Left cardiac atrium (tissue), 4 donors: ENCODE results near the gene TEF. TPM values are rescaled to one million over a fixed set of nuclear protein-coding genes. Genes with fewer than 3 reads are reported as not detected.
A peak's percentile ranks its signal among the peaks of the same experiment; 100 is the strongest.
"Not testable (repeated sequence)": the region's sequence is repeated elsewhere in the genome, so short reads cannot be mapped to it uniquely, and the experiment has no call there.

ENCODE experiments used
- ATAC-seq, 2 donors: fragments of 200-7000 bp; cut with Tn5 transposase; one replicate each; pipeline ENCODE4 v1.9.1; 2020; ENCODE audit warnings: mild to moderate bottlenecking in 2 of 2, moderate library complexity in 2 of 2
- DNase-seq: peaks from one replicate; pipeline ENCODE4 v3.0.0-alpha.2; 2020
- intact Hi-C, 2 donors: fragments of 100-400 bp; cut with DNase I; formaldehyde crosslinking; loops; one replicate each; pipeline versions ENCODE4 v1.14.1 to v1.15.1; 2022 to 2023
- total RNA-seq, 2 donors: library from RNA; stranded (reverse); fragmentation: NEBNext Ultra II Directional; extraction: Animal tissue kit (Norgen Biotek cat#: 25700); gene quantifications; one replicate each; pipeline ENCODE4 v1.2.1, GENCODE V29; 2021
- donor health status: DM: no; HTN: yes; CAD: no.
- donor health status: DM: no; HTN: yes; CAD: no; lungs with severe emphysema.
- donor health status: DM: yes; HTN: yes; CAD: no.
- donor health status: Dilated cardiomyopathy.

Gene TEF
- total RNA-seq, 2 donors from 2014 or later = 14.0 to 24.5 TPM

DNA sequence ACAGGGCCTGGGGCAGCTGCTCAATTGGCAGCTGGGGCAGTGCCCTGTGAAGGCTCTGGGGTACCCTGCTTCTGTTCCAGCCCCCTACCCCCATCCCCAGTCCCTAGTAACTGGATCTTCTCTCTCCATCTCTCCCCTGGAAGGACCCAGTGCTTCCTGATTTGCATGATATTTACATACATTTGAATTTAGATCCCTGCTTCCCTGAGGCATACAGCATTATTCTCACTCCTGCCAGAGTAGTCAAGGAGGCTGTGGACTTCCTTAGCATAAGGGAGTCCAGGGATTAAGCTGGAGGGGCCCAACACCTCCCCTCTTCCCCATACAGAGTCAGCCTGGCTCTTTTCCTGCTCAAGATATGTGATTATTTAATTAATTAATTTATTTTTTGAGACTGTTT, 24.7 kb downstream of the TEF start:
- no peak for ATAC-seq
- DNase-seq = no peak
- intact Hi-C loops = loop anchor here in 1 of 2 donors (5.0 kb wide), 1 partner anchor 111 kb away; no protein-coding TSS in a partner anchor

DNA sequence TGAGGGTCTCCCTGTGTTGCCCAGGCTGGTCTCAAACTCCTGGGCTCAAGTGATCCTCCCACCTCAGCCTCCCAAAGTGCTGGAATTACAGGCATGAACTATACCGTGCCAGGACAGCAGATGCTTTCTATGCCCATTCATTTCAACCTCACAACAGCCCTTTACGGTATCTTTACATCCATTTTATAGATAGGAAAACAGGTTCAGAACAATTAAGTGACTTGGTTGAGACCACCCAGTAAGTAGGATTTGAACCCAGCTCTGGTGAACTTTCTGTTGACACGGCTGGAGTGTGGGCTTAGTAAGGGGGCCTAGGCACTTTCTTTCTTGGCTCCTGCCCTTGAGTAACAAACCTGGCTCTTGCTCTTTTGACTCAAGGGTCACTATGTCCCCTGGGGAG, 25.7 kb downstream of the TEF start:
- no peak for DNase-seq
- intact Hi-C loops = loop anchor here in 1 of 2 donors (5.0 kb wide), 1 partner anchor 110 kb away; no protein-coding TSS in a partner anchor
- no peak for ATAC-seq

DNA sequence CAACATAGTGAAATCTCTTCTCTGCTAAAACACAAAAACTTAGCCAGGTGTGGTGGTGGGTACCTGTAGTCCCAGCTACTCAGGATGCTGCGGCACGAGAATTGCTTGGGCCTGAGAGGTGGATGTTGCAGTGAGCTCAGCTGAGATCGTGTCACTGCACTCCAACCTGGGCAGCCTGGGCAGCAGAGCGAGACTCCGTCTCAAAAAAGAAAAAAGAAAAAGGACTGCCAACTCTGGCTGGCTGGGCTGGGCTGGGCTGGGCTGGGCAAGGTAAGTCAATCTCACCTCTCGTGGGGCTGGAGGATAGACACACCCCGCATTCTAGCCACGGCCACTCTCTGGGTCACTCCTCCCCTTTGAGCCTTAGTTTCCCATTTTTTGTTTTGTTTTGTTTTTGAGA, 26.9 kb downstream of the TEF start:
- ATAC-seq = no peak

DNA sequence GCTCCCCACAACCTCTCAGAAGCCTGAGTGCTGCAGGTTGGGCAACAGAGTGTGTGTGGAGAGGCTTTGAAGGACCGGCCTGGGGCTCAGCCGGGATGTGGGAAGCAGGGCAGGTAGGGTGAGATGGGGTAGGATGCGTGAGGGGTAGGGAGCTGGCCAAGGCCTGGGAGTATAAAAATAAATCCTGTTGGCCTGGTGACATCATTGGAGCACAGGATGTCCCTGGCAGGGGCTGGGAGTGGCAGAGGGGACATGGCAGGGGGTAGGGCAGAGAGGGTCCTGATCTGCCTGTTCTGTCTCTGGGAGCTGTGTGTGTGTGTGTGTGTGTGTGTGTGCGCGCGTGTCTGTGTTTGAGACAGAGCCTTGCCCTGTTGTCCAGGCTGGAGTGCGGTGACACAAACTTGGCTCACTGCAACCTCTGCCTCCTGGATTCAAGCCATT, 28.6 kb downstream of the TEF start:
- intact Hi-C loops = no loop called here
- ATAC-seq (peak; percentile 40 to 50), DNase-seq (peak; percentile 67)

More for the DNA sequence above, 26.9 kb downstream of the TEF start:
- no peak for DNase-seq
- intact Hi-C loops = loop anchor here in 1 of 2 donors (5.0 kb wide), 1 partner anchor 109 kb away; no protein-coding TSS in a partner anchor

DNA sequence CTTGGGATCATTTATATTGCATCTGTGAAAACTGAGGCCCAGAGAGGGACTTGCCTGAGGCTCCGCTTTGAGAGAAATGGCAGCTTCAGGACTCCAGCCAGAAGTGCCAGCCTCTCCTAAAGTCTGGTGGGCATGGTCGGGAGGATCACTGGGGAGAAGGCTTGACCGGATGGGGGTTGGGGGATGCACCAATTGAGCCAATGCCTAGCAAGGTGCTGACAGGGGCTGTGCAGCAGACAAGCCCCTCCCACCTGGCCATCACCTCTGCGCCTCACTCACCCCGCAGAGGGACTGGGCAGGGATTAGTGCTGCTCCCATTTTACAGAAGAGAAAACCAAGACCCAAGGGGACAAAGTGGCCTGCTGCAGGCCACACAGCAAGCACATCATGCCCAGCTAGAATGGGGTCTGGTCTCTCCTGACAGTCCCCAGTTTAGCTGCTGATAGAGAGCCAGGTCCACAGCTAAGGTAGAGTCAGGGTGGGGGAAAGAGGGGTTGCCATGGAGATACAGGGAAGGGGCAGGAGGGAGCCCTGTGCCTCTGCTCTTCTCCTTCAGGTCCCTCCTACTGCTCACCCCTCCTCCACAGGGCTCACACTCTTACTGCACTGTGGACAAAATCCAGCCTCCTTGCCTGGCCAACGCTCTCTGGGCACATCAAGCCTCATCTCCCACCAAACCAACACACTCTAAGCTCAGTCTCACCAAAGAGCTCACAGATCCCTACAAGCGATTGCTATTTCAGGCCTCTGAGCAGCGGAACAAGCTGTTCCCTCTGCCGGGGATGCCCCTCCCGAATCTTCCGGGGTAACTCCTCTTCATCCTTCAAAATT, 29.5 kb downstream of the TEF start:
- no peak for DNase-seq
- peak; percentile 16 to 18 for ATAC-seq
- intact Hi-C loops = no loop called here

DNA sequence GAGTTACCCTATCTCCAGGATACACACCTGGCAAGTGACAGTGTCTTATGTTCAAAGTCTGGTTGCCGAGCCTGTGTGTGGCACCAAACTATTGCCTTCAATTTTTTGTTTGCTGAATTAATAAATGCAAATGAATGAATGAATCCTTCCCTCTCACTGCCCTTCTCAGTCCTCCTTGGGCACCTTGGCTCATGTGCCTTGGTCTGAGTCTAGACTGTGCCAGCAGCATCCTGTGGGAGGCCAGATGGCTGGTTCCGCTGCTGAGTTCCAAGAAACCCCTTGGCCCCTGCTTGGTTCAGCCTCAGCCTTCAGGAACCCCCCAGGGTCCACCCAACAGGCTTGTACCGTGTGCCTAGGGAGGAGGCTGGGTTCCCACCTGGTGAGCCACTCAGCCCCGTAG, 33.8 kb downstream of the TEF start:
- intact Hi-C loops = no loop called here
- DNase-seq (no peak), ATAC-seq (no peak)

DNA sequence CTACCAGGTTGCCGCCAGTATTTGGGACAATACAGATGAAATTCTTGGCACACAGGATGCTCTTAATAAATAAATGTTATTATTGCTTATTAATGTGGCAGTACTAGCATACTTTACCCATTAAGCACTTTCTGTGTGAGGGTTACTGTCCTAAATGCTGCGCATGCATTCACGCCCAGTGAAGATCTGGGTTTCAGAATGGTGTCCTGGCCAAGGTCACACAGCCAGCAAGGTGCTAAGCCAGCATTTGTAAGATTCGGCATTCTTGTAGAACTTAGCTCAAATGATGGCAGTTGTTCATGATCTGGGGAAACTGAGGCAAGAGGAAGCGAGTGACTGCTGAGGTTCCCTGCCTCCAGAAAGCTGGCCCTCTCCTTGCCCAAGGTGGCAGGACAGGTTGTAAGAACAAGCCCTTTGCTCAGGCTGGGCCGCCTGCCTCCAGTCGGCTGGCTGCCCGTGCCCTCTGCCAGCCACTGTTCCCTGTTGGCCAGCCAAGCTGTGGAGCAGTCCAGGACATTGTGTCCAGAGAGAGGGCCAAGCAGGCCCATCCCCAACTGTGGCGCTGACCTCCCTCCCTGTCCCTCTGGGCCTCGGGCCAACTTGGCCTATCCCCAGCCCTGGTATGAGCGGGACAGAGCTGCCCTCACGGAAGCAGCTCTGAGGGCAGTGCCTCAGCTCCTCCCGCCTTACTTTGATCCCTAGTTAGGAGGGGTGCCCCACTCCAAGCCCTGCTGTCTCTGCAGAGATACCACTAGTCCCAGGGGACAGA, 36.1 kb downstream of the TEF start:
- intact Hi-C loops = loop anchor here in 1 of 2 donors (2.0 kb wide), 1 partner anchor 27 kb away; no protein-coding TSS in a partner anchor
- DNase-seq (peak; percentile 91), ATAC-seq (peak; percentile 67 to 83)

DNA sequence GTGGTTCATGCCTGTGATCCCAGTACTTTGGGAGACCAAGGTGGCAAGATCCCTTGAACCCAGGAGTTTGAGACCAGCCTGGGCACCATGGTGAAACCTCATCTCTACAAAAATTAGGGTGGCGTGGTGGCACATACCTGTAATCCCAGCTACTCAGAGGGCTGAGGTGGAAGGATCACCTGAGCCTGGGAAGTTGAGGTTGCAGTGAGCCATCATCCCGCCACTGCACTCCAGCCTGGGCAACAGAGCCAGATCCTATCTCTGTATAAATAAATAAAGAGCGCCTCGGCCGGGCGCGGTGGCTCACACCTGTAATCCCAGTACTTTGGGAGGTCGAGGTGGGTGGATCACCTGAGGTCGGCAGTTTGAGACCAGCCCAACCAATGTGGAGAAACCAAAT, 37.0 kb downstream of the TEF start:
- ATAC-seq (no peak), DNase-seq (no peak)
- intact Hi-C loops = loop anchor here in 1 of 2 donors (2.0 kb wide), 1 partner anchor 26 kb away; no protein-coding TSS in a partner anchor

DNA sequence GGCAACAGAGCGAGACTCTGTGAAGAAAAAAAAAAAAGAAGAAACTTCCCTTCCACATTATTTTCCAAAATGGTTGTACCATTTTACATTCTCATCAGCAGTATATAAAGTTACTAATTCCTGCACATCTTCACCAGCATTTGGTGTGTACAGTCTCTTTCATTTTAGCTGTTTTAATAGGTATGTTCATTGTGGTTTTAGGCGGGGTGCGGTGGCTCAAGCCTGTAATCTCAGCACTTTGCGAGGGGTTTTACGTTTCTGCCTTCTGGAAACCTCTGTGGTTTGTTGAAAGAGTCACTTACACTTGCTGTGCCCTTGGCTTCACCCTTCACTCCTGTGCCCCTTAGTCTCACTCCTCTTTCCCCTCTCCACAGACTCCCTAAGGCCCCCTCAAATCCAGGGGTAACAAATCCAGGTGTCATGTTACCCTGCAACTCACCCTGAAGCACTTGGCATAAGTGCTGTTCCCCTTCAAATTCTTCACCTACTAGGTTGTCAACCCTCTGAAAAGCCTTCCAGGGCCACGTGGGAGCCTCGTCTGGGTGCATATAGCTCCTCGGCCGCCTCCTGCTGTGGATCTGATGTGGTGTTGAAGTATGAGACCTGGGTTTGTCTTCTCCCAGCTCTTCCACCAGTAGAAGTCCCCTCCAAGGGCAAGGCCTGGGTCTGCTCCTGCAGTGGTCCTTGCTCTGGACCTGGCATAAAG, 44.1 kb downstream of the TEF start:
- intact Hi-C loops = no loop called here
- DNase-seq = no peak
- ATAC-seq = no peak

DNA sequence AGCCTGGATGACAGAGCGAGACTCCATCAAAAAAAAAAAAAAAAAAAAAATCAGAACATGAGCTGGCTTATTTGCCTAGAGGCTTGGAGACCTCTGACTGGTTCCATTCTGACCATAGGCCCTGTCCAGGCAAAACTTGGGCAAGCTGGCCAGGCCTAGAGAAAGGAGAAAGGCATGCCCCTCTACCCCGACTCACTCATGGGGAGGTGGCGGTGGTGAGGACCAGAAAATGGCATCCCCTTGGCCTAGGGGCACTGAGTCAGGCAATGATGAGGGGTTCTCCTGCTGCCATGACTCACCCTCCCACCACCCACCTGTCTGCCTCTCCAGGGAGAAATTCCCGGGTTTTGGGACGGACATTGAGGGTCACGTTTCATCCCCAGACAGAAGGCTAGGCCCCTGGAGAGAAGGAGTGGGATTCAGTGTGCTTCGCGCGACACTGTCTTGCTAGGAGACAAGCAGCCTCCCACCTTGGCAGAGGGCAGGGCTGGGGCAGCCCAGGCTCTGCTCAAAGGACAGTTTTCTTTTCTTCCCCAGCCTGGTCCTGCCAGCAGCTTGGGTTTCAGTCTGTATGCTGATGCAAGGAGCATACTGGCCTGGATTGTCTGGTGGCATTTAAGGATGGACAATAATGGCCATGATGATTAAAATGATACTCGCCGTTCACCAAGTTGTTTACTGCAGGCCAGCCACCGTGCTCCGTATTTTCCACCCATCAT, 47.6 kb downstream of the TEF start:
- intact Hi-C loops = no loop called here
- no peak for ATAC-seq
- DNase-seq = no peak

DNA sequence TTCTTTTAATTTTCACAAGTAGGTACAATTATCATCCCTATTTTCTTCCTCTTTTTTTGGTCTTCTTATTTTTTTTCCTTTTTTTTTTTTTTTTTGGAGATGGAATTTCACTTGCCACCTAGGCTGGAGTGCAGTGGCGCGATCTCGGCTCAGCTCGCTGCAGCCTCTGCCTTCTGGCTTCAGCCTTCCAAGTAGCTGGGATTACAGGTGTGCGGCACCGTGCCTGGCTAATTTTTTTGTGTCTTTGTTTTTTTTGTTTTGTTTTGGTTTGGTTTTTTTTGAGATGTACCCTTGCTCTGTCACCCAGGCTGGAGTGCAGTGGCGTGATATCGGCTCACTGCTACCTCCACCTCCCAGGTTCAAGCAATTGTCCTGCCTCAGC, 48.2 kb downstream of the TEF start:
- intact Hi-C loops = no loop called here
- DNase-seq (no peak), ATAC-seq (no peak)

DNA sequence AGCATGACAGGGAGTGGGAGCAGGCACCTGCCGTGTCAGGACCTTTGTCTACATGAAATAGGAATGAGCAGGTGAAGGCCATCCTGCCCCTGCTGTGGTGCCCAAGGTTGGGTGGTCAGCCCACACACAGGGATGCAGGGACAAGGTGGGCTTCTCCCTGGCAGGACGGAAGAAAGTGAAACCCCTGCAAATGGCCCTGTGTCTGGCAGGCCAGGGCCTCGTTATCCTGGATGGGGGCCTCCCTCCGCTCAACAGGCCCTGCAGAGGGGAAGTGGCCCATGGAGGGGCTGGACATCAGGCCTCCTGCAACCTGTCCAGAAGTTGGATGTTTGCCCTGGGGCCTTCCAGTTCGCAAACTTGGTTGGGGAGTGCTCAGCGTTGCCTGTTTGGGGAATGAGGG, 49.9 kb downstream of the TEF start:
- ATAC-seq = peak in 1 of 2 donors; percentile 5
- intact Hi-C loops = no loop called here
- DNase-seq = no peak

DNA sequence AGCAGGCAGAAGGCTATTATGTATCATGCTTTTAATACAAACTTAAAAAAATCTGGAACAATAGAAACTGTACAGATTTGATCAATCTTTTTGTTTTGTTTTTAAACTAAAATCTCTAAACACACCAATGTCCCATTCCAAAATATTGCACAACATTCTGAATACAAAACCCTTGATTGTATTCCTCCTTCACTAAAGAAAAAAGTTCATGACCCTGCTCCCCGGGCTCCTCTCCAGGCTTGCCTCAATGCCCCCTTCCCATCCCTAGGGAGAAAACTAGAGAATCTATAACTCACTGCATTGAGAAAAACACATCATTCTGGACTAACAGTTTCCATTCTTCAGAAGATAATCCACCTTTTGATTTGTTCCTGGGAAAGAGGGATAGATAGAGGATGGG, 51.7 kb downstream of the TEF start:
- ATAC-seq, DNase-seq, intact Hi-C loops: not testable (repeated sequence)

DNA sequence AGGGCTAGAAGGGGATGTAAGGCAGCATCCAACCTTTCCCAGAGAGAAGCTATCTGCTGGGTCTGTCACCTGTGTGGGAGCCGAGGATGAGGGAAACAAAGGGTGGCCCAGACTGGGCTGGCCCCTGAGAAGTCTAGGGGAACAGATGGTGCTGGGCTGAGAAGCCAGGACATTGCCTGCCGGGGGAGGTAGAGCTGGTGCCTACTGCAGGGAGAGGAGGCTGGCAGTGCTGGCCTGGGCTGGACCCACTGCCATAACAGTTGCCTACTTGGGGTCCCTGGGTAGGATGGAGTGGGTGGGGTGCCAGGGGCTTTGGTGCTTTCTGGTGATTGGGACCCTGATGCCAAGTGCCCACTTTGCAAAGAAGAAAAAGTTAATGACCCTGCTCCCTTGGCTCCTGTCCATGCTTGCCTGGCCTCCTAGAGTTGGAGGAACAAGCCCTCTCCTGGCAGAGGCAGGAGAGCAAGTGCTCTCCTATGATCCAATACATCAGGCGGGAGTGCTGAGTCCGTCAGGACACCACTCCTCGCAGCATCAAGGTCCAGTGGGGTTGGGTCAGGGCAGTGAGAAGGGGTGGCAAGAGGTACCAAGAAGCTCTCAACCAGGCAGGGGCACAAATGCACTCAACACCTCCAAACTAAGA, 52.7 kb downstream of the TEF start:
- intact Hi-C loops, ATAC-seq, DNase-seq: not testable (repeated sequence)

DNA sequence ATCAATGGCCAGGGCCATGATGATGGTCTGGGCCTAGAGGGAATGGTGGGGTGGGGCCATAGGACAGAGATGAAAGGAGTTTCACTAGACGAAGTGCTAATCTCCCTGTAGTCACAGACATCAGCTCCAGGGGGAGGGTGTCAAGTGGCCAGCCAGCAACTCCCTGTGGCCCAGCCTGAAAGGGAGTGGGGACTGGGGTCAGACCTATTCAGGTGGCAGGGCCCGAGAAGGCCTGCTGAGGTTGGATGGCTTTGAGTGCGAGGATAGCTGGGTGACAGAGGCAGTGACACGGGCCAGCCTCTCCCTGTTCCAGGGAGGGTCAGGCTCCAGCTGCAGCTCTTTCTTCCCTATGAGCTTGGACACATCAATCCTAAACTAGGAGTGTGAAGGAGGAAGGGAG, 53.8 kb downstream of the TEF start:
- ATAC-seq (no peak), DNase-seq (no peak)
- intact Hi-C loops = no loop called here

DNA sequence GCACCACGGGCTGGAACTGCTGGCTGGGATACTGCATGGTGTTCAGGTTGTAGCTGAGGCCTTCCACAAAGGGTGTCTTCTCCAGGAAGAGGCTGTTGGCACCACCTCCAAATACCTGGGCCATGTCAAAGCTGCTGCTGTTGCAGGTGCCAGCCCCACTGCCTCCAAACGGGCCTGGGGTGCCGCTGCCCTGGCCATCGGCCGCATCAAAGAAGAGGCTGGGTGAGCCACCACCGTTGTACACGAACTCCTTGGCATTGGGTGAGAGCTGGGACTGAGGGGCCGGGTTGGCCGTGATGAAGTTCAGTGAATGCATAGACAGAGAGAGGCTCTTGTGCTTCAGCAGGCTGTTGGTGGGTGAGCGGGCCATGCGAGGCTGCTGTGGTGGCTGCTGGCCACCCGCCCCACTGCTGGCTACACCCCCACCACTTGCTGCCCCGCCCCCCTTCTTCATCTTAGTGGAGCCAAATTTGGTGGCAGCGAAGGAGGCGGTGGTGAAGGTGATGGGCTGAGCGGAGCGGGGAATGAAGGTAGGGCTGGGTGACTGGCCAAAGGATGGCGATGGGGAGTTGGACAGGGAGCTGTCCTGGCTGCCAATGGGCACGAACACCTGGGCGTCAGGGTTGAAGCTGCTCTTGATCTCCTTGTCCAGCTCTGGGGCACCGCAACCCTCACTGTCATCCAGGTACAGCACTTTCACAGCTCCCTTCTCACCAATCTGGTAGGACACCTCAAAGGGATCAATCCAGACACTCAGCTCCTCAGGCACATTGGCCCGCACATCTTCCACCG, 54.8 kb downstream of the TEF start:
- intact Hi-C loops = no loop called here
- ATAC-seq (peak in 1 of 2 donors; percentile 1), DNase-seq (no peak)

DNA sequence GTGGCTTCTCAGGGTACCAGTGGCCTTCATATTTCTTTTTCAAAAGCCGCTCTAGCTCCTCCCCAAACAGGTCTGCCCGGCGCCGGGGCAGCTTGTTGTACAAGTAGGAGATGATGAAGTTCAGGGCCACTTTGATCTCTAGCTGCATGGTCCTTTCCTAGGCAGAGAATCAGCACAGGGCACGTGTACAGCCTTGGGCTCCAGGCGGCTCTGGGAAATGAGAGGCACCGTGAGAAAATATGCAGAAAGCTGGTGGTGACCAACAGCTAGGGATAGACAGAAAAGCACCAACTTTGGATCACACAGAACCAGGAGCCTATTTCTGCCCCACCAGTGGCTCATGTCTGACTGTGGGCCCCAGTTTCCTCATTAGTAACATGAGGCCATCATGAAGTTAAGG, 55.5 kb downstream of the TEF start:
- no peak for ATAC-seq
- no peak for DNase-seq
- intact Hi-C loops = no loop called here

DNA sequence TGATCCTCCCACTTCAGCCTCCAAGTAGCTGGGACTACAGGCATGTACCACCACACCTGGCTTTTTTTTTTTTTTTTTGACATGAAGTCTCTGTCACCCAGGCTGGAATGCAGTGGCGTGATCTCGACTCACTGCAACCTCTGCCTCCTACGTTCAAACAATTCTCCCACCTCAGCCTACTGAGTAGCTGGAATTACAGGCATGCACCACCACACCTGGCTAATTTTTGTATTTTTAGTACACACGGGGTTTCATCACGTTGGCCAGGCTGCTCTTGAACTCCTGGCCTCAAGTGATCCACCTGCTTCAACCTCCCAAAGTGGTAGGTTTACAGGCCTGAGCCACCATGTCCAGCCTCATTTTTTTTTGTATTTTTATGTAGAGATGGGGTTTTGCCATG, 58.8 kb downstream of the TEF start:
- intact Hi-C loops, ATAC-seq, DNase-seq: not testable (repeated sequence)
